Activated CD4-positive, CD25-positive, alpha-beta regulatory T cell treated with anti-CD3 and anti-CD28 coated beads, Interleukin-2, amount 50 U/mL, for 16 hours (primary cell): Measurements from ENCODE around the gene OSBPL1A.

ENCODE experiments used
- DNase-seq: peaks from one replicate; pipeline ENCODE4 v3.0.0-alpha.2; 2020; ENCODE audit warnings: low read depth, low spot score

The OSBPL1A gene

DNA sequence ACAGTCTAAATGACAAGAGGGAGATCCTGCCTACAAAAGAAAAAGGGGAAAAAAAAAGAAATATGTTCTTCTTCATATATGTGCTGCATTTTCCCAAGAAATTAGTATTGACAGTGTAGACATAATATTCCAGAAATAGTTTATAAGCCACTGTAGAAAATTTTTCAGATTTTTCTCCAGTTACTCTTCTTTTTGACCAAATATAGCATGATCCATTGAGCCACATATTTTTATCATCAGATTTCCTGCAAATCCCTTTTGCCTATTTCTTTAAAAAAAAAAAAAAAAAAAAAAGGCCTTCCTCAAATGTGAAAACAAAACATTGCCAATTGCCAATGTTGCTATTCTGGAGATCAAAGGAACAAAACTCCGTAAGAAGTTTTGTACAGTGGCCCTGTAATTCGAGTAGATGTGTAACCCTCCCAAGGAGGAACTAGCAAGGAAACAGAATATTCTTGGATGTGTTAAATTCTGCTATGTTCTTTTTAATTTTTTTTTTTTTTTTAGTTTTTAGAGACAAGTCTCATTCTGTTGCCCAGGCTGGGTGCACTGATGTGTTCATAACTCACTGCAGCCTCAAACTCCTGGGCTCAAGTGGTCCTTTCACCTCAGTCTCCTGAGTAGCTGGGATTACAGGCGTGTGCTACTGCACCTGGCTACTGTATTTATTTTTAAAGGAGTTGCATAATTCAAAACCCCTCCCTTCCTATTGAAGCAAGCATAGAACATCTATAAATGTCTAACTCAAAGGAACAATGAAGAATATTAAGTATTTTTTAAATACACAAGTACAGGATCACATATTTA is 271.3 kb downstream of the OSBPL1A start:
- no peak for DNase-seq

DNA sequence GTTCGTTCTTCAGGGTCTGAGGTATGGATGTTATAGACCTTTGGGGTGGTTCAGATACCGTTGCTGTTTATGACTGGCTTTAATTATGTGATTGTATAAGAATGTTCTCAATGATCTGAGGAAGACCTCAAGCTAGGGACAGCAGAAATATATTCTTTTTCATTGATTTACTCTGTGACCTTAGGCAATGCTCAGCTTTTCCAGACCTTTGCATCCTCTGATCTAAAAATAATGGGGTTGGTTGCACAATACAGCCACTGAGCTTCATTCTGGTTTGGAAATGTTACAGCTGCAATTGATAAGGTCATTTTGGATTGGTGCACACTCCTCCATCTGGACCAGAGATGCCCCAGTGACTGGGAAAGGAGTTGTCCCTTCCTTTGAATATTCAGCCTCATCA is 276.0 kb downstream of the OSBPL1A start:
- DNase-seq, result no peak

- DNase-seq, result no peak
These were observed 276.9 kb downstream of the OSBPL1A start for GRCh38 chr18:24120676-24121075.

- peak; percentile 69 for DNase-seq
These were observed 278.7 kb downstream of the OSBPL1A start for GRCh38 chr18:24118750-24119577.

- no peak for DNase-seq
These were observed 282.0 kb downstream of the OSBPL1A start for GRCh38 chr18:24115628-24116027.

GRCh38 chr18:24114924-24115549 is 282.6 kb downstream of the OSBPL1A start:
- no peak for DNase-seq

- DNase-seq, result no peak
These were observed 284.6 kb downstream of the OSBPL1A start for GRCh38 chr18:24112874-24113615.

GRCh38 chr18:24112464-24112863 is 285.2 kb downstream of the OSBPL1A start:
- DNase-seq, result no peak
